ENCODE results near the gene SELENOV. TPM values are rescaled to one million over a fixed set of nuclear protein-coding genes. Genes with fewer than 3 reads are reported as not detected.

The SELENOV gene
- total RNA-seq, 2 experiments from 2014 or later: not detected

DNA sequence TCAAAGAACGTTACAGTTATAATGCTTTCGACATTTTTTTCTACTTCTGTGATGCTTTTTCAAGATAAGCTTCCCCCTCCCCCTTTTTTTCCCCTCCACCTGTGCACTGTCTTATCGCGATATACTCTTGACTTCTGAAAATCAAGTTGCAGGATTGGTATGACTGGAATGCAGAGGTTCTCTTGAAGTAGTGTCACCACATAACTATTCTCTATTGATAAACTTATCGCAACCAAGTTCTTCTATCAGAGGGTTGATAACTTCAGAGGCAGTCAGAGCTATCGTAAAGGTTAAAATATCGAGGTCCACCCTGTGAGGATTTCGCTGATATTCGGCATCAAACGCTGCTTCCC, 24.2 kb downstream of the SELENOV start:
- DNase-seq (no peak), ATAC-seq (peak; percentile 2)
- Mint-ChIP-seq H3K27ac (peak overlapping the region; percentile 84), H3K36me3 (peaks cover 14% of the 10 kb centered on the region), H3K4me1 (peaks cover 41% of the 10 kb centered on the region), H3K4me3 (peak overlapping the region; percentile 84), H3K27me3 (peaks cover 2% of the 10 kb centered on the region), H3K9me3 (ENCODE audit: low read depth) (no peaks in the 10 kb centered on the region)
- CTCF ChIA-PET: interaction anchor here (0.6 to 1.9 kb wide), 11 partner anchors 11 to 203 kb away, joined by 3 to 6 read pairs (median 4); partner anchors contain the start of genes GMFG and RPS16

DNA sequence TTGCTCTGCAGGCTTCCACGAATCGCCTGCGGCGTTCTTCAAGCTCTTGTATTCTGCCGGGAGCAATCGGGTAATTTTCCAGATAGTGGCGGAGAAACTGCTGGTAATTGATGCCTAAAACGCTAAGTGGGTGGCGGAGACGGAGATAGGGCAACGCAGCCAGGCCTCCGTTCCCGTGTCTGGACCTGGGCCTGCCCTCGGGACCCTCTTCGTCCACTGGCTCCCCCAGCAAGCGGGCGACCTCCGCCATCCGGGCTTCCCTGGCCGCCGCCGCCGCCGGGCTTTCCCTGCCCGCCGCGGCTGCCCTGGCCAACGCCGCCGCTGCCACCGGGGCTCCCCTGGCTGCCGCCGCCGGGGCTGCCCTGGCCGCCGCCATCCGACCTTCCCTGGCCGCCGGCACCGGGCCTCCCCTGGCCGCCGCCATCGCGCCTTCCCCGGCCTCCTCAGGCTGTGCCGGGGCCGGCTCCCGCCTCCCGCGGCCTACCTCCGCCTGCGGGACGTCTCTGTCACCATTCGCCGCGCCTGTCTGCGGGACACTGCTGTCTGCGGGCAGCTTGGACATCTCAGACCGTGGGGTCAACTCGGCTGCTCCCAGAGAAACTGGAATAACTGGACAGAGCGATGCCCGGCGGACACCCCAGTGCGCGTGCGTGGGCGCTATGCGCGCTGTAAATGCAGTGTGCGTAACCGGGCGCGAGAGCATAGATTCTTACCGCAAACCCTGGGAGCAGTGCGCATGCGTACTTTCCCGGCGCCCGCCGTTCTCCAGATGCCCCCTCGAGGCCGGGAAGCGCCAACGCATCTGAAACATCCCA, 24.8 kb downstream of the SELENOV start, which contains the start of gene EID2:
EID2 (minus strand) TSS at position 644 of the 815 bp plus-strand sequence; CDS start at position 562, 82 bp downstream.
- Mint-ChIP-seq H3K27me3 (peaks cover 2% of the 10 kb centered on the region), H3K9me3 (ENCODE audit: low read depth) (no peaks in the 10 kb centered on the region), H3K4me3 (peak within 1 kb of the TSS; percentile 84), H3K4me1 (peaks cover 46% of the 10 kb centered on the region), H3K27ac (peak within 1 kb of the TSS; percentile 91), H3K36me3 (peaks cover 14% of the 10 kb centered on the region)
- ATAC-seq (peak; percentile 95), DNase-seq (peak; percentile 96)
- CTCF ChIA-PET: interaction anchor here (0.6 to 1.9 kb wide), 12 partner anchors 11 to 961 kb away, joined by 3 to 6 read pairs (median 4); partner anchors contain the start of genes GMFG, RPS16 and SUPT5H

- no peaks in the 10 kb centered on the region for H3K9me3 Mint-ChIP-seq (ENCODE audit: low read depth)
- ATAC-seq: no peak
- peak overlapping the region; percentile 91 for H3K27ac Mint-ChIP-seq
- peaks cover 50% of the 10 kb centered on the region for H3K4me1 Mint-ChIP-seq
- DNase-seq: no peak
- CTCF ChIA-PET: interaction anchor here (0.6 to 2.3 kb wide), 7 partner anchors 12 to 961 kb away, joined by 3 to 10 read pairs (median 4); partner anchors contain the start of gene SUPT5H
- H3K27me3 Mint-ChIP-seq: peaks cover 2% of the 10 kb centered on the region
- peak overlapping the region; percentile 84 for H3K4me3 Mint-ChIP-seq
- H3K36me3 Mint-ChIP-seq: peaks cover 14% of the 10 kb centered on the region
Measured at GRCh38 chr19:39540333-39540673, 25.4 kb downstream of the SELENOV start.

GRCh38 chr19:39542206-39542605, 27.3 kb downstream of the SELENOV start:
- H3K27ac Mint-ChIP-seq: no peak overlapping the region
- CTCF ChIA-PET: interaction anchor here (1.1 to 2.3 kb wide), 5 partner anchors 9 to 129 kb away, joined by 3 to 10 read pairs (median 7); partner anchors contain the start of gene EID2B
- peaks cover 2% of the 10 kb centered on the region for H3K27me3 Mint-ChIP-seq

GRCh38 chr19:39543477-39543857, 28.5 kb downstream of the SELENOV start:
- no peak for DNase-seq
- no peak for ATAC-seq
- no peak overlapping the region for H3K4me3 Mint-ChIP-seq
- H3K4me1 Mint-ChIP-seq: peaks cover 41% of the 10 kb centered on the region
- no peak overlapping the region for H3K27ac Mint-ChIP-seq
- peaks cover under 1% of the 10 kb centered on the region for H3K36me3 Mint-ChIP-seq
- CTCF ChIA-PET: interaction anchor here (1.6 kb wide), 1 partner anchor 11 kb away, joined by 6 read pairs; the partner anchor contains the start of gene EID2B
- no peaks in the 10 kb centered on the region for H3K9me3 Mint-ChIP-seq (ENCODE audit: low read depth)
- peaks cover 2% of the 10 kb centered on the region for H3K27me3 Mint-ChIP-seq

More at GRCh38 chr19:39542206-39542605, 27.3 kb downstream of the SELENOV start:
- Mint-ChIP-seq H3K4me3 (no peak overlapping the region), H3K36me3 (peaks cover 9% of the 10 kb centered on the region), H3K4me1 (peaks cover 51% of the 10 kb centered on the region), H3K9me3 (ENCODE audit: low read depth) (no peaks in the 10 kb centered on the region)
- ATAC-seq (no peak), DNase-seq (no peak)

DNA sequence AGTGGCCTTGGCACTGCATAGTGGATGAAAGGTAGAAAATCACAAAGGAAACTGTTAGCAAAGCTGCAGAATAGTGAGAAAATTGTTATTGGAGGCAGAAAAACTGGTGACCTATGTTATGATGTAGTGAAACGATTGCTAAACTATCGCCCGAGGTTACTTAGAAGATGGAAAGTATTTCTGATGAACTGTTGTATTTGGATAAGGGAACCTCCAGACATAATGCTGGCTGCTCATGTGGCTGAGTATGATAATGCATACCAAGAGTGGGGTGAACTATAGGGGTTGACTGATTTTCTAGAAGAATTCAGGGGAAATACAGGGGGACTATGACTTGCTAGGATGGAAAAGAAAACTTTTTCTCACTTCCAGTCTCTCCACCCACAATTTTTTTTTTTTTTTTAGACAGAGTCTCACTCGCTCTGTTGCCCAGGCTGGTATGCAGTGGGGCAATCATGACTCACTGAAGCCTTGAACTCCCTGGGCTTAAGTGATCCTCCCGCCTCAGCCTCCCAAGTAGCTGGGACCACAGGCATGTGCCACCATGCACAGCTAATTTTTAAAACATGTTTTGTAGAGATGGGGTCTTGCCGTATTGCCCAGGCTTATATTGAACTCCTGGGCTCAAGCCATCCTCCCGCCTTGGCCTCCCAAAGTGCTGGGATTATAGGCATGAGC, 29.4 kb downstream of the SELENOV start:
- Mint-ChIP-seq H3K27ac (peak overlapping the region; percentile 58), H3K4me1 (peaks cover 34% of the 10 kb centered on the region), H3K4me3 (no peak overlapping the region), H3K9me3 (ENCODE audit: low read depth) (no peaks in the 10 kb centered on the region), H3K27me3 (peaks cover 2% of the 10 kb centered on the region), H3K36me3 (no peaks in the 10 kb centered on the region)
- no peak for ATAC-seq
- no peak for DNase-seq
- CTCF ChIA-PET: interaction anchor here (1.4 to 2.0 kb wide), 3 partner anchors 10 to 127 kb away, joined by 5 to 6 read pairs (median 6); partner anchors contain the start of gene EID2B

DNA sequence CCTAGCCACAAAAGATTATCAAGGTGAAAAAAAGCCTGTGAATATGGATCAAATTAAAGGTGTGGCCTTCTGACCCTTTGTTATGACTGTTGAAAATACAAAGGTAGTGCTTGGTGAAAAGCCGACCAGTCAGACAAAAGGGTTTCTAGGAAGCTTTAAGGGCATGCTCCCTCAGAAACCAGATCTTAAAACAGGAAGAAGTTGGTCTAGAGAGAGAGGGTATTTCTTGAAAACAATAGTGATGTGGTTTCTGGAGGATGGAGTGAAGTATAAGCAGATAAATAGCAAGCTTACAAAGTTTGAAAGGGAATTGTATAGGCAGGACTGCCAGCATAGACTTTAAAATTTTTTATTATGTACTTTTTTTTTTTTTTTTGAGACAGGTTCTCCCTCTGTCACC, 30.0 kb downstream of the SELENOV start:
- H3K27ac Mint-ChIP-seq: peak overlapping the region; percentile 58
- peaks cover 34% of the 10 kb centered on the region for H3K4me1 Mint-ChIP-seq
- DNase-seq (no peak), ATAC-seq (no peak)
- no peaks in the 10 kb centered on the region for H3K9me3 Mint-ChIP-seq (ENCODE audit: low read depth)
- H3K27me3 Mint-ChIP-seq: peaks cover 2% of the 10 kb centered on the region
- CTCF ChIA-PET: interaction anchor here (1.4 to 2.0 kb wide), 2 partner anchors 10 to 127 kb away, joined by 5 to 6 read pairs; no protein-coding TSS in a partner anchor
- no peak overlapping the region for H3K4me3 Mint-ChIP-seq
- no peaks in the 10 kb centered on the region for H3K36me3 Mint-ChIP-seq

GRCh38 chr19:39546599-39546998, 31.7 kb downstream of the SELENOV start:
- H3K9me3 Mint-ChIP-seq (ENCODE audit: low read depth): no peaks in the 10 kb centered on the region
- H3K27ac Mint-ChIP-seq: no peak overlapping the region
- H3K4me3 Mint-ChIP-seq: no peak overlapping the region
- no peaks in the 10 kb centered on the region for H3K27me3 Mint-ChIP-seq
- ATAC-seq (no peak), DNase-seq (peak; percentile 34)
- H3K36me3 Mint-ChIP-seq: no peaks in the 10 kb centered on the region
- CTCF ChIA-PET: interaction anchor here (1.4 to 1.7 kb wide), 4 partner anchors 11 to 294 kb away, joined by 3 to 9 read pairs (median 3); partner anchors contain the start of gene EID2B
- peaks cover 29% of the 10 kb centered on the region for H3K4me1 Mint-ChIP-seq

- Mint-ChIP-seq H3K4me1 (peaks cover 23% of the 10 kb centered on the region), H3K4me3 (no peak overlapping the region), H3K36me3 (no peaks in the 10 kb centered on the region), H3K27ac (no peak overlapping the region), H3K27me3 (no peaks in the 10 kb centered on the region), H3K9me3 (ENCODE audit: low read depth) (no peaks in the 10 kb centered on the region)
- ATAC-seq (peak; percentile 61), DNase-seq (peak; percentile 36)
- CTCF ChIA-PET: interaction anchor here (1.6 to 5.7 kb wide), 3 partner anchors 8 to 294 kb away, joined by 4 to 79 read pairs (median 7); no protein-coding TSS in a partner anchor
Measured at GRCh38 chr19:39550197-39550596, 35.3 kb downstream of the SELENOV start.

DNA sequence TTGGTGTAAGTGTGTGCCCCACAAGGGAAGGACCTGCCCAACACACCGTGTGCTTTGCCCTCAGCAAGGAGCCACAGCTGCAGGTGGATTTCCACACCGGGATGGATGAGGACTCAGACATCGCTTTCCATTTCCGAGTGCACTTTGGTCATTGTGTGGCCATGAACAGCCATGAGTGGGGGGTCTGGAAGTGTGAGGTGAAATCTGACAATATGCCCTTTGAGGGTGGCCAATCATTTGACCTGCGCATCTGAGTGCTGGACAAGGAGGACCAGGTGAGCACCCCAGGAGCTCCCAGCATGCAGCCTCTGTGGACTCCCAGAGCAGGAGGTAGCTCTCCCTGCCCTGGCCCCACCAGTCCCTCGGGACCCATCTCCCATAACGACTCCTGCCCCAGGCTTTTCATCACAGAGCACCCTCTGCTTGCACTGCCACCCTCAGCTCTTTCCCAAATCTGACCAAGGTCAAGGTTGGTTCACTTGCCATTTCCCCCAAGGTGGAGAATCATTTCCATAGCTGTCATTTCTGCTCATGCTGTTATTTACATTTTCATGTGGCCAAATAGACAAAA, 38.2 kb downstream of the SELENOV start:
- Mint-ChIP-seq H3K36me3 (no peaks in the 10 kb centered on the region), H3K4me1 (peaks cover 27% of the 10 kb centered on the region), H3K27me3 (no peaks in the 10 kb centered on the region), H3K9me3 (ENCODE audit: low read depth) (no peaks in the 10 kb centered on the region), H3K27ac (no peak overlapping the region), H3K4me3 (no peak overlapping the region)
- ATAC-seq (no peak), DNase-seq (no peak)
- CTCF ChIA-PET: interaction anchor here (0.6 to 5.7 kb wide), 6 partner anchors 10 to 294 kb away, joined by 3 to 79 read pairs (median 4); no protein-coding TSS in a partner anchor

DNA sequence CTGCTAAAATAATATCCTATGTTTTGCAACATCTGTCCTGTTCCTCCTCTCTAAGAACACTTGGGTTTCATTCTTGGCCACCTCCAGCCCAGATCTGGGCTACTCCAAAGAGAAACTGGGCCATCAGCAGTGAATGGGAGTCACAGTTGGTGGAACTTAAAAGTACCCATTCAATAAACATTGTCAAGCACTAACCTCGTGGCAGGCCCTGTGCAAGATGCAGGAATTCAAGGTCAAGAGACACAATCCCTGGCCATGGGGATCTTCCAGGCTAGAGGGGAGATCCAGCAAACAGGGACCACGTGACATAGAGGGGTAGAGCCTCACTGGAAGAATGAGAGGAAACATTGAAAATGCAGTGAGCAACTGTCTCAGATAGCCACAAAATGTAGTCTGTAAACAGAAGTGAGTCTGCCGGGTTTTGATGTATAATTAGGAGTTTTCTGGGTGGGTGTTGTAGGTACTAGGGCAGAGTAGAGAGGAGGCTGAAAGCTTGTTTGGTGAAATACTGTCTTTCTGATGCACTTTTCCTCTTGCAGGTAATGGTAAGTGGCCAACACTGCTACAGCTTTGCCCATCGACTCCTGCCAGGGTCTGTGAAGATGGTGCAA, 39.9 kb downstream of the SELENOV start:
- peaks cover 41% of the 10 kb centered on the region for H3K4me1 Mint-ChIP-seq
- CTCF ChIA-PET: interaction anchor here (5.7 kb wide), 1 partner anchor 119 kb away, joined by 79 read pairs; no protein-coding TSS in a partner anchor
- H3K4me3 Mint-ChIP-seq: no peak overlapping the region
- DNase-seq (no peak), ATAC-seq (no peak)
- H3K36me3 Mint-ChIP-seq: no peaks in the 10 kb centered on the region
- H3K27ac Mint-ChIP-seq: no peak overlapping the region
- no peaks in the 10 kb centered on the region for H3K27me3 Mint-ChIP-seq
- H3K9me3 Mint-ChIP-seq (ENCODE audit: low read depth): no peaks in the 10 kb centered on the region

DNA sequence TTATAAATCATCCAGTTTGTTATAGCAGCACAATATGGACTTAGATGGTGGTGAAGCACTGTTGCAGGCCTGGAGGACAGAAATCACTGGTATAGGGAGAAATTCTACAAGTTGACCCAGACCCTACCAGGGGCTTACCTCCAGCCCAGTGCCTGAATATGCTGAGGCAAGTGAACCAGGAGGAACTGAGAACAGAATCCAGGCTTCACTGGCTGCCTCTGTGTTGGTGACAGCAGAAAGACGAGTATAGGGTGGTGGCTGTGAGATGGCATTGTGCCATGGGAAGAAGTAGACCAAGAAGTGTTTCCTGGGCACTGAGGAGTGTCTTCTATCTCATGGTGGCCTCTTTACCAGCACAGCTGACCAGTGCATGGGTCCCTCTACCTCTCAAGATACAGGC, 40.9 kb downstream of the SELENOV start:
- DNase-seq (no peak), ATAC-seq (no peak)
- Mint-ChIP-seq H3K9me3 (ENCODE audit: low read depth) (no peaks in the 10 kb centered on the region), H3K27ac (no peak overlapping the region), H3K4me3 (no peak overlapping the region), H3K4me1 (peaks cover 35% of the 10 kb centered on the region), H3K27me3 (no peaks in the 10 kb centered on the region), H3K36me3 (no peaks in the 10 kb centered on the region)
- CTCF ChIA-PET: interaction anchor here (5.7 kb wide), 1 partner anchor 118 kb away, joined by 79 read pairs; no protein-coding TSS in a partner anchor
